DND-41 (cell line): ENCODE results near the gene DENND2A.
"Not testable (repeated sequence)": the region's sequence is repeated elsewhere in the genome, so short reads cannot be mapped to it uniquely, and the experiment has no call there.

Experiments used
- ATAC-seq: fragments of 200-7000 bp; cut with Tn5 transposase; 3 replicates; pipeline ENCODE4 v1.9.1; 2021; ENCODE audit warnings: low read depth; ENCODE audit not compliant: insufficient read depth
- DNase-seq: peaks from one replicate; pipeline ENCODE4 v3.0.0-alpha.2; 2020
- H2AFZ ChIP-seq: 2 replicates; pipeline ENCODE4 v1.6.0; 2012; ENCODE audit warnings: low read depth, low read length
- H3K27ac ChIP-seq: 2 replicates; pipeline ENCODE4 v1.5.1; 2012; ENCODE audit warnings: low read length, inconsistent platforms
- H3K27me3 ChIP-seq: fragments of 200-600 bp; sonication (generic); 2 replicates; pipeline ENCODE4 v1.6.0; 2012; ENCODE audit warnings: low read length, mild to moderate bottlenecking, inconsistent platforms; ENCODE audit not compliant: insufficient read depth, poor library complexity
- H3K36me3 ChIP-seq: 2 replicates; pipeline ENCODE4 v1.5.1; 2012; ENCODE audit warnings: low read length, inconsistent platforms; ENCODE audit not compliant: insufficient read depth
- H3K4me1 ChIP-seq: 2 replicates; pipeline ENCODE4 v1.5.1; 2012; ENCODE audit warnings: mild to moderate bottlenecking, low read length; ENCODE audit not compliant: insufficient read depth
- H3K4me2 ChIP-seq: 2 replicates; pipeline ENCODE4 v1.6.0; 2012; ENCODE audit warnings: mild to moderate bottlenecking, moderate library complexity, low read length, inconsistent platforms; ENCODE audit not compliant: insufficient read depth
- H3K4me3 ChIP-seq, 2 experiments: fragments of 200-600 bp in 1 of 2; shearing (Covaris generic) in 1 of 2; 2 replicates each; pipeline ENCODE4 v1.5.1; 2012 to 2016; ENCODE audit warnings: inconsistent platforms in 2 of 2, low read length in 2 of 2, mild to moderate bottlenecking in 2 of 2, low read depth in 1 of 2, moderate library complexity in 1 of 2
- H3K79me2 ChIP-seq: 2 replicates; pipeline ENCODE4 v1.6.0; 2012; ENCODE audit warnings: low read length, inconsistent platforms; ENCODE audit not compliant: insufficient read depth
- H3K9ac ChIP-seq: 2 replicates; pipeline ENCODE4 v1.6.0; 2012; ENCODE audit warnings: low read depth, mild to moderate bottlenecking, inconsistent platforms, low read length, moderate library complexity
- H3K9me3 ChIP-seq: 2 replicates; pipeline ENCODE4 v1.5.1; 2012; ENCODE audit warnings: low read length, moderate library complexity, mild to moderate bottlenecking, inconsistent platforms; ENCODE audit not compliant: insufficient read depth, severe bottlenecking
- H4K20me1 ChIP-seq: 2 replicates; pipeline ENCODE4 v1.6.0; 2012; ENCODE audit warnings: low read length; ENCODE audit not compliant: insufficient read depth
- EZH2 ChIP-seq: IDR thresholded peaks from 3 replicates; pipeline ENCODE4 v1.6.1; 2012; ENCODE audit warnings: borderline replicate concordance, low read depth, mild to moderate bottlenecking, moderate library complexity, low read length, inconsistent platforms; ENCODE audit not compliant: severe bottlenecking
- TF ChIP-seq, protein P1 (sequence below): IDR thresholded peaks from 2 replicates; pipeline ENCODE4 v1.5.1; 2012; ENCODE audit warnings: borderline replicate concordance, low read length, moderate library complexity, mild to moderate bottlenecking; ENCODE audit not compliant: poor library complexity, severe bottlenecking; ENCODE audit errors: extremely low read depth

Gene DENND2A

DNA sequence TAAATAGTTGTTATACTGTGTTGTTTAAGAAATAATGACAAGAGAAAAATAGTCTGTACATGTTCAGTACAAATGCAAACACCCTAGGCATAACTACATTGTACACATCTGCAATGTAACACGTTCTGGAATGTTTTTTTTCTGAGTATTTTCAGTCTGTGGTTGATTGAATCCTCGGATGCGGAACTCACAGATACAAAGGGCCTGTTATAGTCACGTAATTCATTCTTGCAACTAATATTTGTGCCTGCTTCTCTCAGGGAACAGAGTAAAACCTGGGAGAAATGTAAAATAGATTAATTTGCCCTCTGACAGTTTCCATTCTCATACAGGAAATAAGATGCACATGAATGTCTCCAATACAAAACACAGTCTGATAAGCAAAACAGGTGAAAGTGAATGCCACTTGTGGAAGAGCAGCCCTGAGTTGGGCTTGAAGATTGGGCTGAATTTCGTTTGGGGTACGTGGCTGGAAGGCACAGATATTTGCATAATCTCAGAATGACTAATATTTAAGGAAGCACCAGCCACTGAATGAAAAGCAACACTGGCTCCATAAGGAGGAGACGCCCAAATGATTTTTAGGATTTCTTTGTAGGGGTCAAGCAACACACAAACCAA lies 19.1 kb downstream of the DENND2A start:
- no peak overlapping the region for H3K9ac ChIP-seq
- DNase-seq = no peak
- H3K27ac ChIP-seq = no peak overlapping the region
- H3K4me3 ChIP-seq = no peak overlapping the region
- H3K79me2 ChIP-seq = no peaks in the 10 kb centered on the region
- no peak for ATAC-seq
- H2AFZ ChIP-seq = no peak overlapping the region
- no peaks in the 10 kb centered on the region for H3K36me3 ChIP-seq
- H3K4me1 ChIP-seq = no peaks in the 10 kb centered on the region
- H3K4me2 ChIP-seq = no peak overlapping the region
- H3K27me3 ChIP-seq = peaks cover 4% of the 10 kb centered on the region
- no peaks in the 10 kb centered on the region for H4K20me1 ChIP-seq
- TF ChIP-seq, protein P1, sequence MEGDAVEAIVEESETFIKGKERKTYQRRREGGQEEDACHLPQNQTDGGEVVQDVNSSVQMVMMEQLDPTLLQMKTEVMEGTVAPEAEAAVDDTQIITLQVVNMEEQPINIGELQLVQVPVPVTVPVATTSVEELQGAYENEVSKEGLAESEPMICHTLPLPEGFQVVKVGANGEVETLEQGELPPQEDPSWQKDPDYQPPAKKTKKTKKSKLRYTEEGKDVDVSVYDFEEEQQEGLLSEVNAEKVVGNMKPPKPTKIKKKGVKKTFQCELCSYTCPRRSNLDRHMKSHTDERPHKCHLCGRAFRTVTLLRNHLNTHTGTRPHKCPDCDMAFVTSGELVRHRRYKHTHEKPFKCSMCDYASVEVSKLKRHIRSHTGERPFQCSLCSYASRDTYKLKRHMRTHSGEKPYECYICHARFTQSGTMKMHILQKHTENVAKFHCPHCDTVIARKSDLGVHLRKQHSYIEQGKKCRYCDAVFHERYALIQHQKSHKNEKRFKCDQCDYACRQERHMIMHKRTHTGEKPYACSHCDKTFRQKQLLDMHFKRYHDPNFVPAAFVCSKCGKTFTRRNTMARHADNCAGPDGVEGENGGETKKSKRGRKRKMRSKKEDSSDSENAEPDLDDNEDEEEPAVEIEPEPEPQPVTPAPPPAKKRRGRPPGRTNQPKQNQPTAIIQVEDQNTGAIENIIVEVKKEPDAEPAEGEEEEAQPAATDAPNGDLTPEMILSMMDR = no peak
- no peak for TF ChIP-seq EZH2
- H3K9me3 ChIP-seq = no peaks in the 10 kb centered on the region

- H3K9ac ChIP-seq, ATAC-seq, H2AFZ ChIP-seq, H3K79me2 ChIP-seq, H3K27ac ChIP-seq, H3K4me1 ChIP-seq, H3K4me2 ChIP-seq, DNase-seq, H3K36me3 ChIP-seq, H3K4me3 ChIP-seq, H3K27me3 ChIP-seq, H4K20me1 ChIP-seq, H3K9me3 ChIP-seq: not testable (repeated sequence)
These were observed 20.6 kb downstream of the DENND2A start for GRCh38 chr7:140619915-140620510.

GRCh38 chr7:140619176-140619575 lies 21.4 kb downstream of the DENND2A start:
- Histone ChIP-seq H3K27me3 (no peaks in the 10 kb centered on the region), H3K9ac (no peak overlapping the region)

GRCh38 chr7:140618306-140618705 lies 22.3 kb downstream of the DENND2A start:
- no peak for TF ChIP-seq EZH2
- TF ChIP-seq, protein P1 = no peak
- ATAC-seq = no peak

More at GRCh38 chr7:140619176-140619575, 21.4 kb downstream of the DENND2A start:
- H3K27ac ChIP-seq = no peak overlapping the region
- no peak overlapping the region for H3K4me3 ChIP-seq
- no peaks in the 10 kb centered on the region for H3K79me2 ChIP-seq
- no peaks in the 10 kb centered on the region for H3K9me3 ChIP-seq
- no peaks in the 10 kb centered on the region for H3K4me1 ChIP-seq
- H2AFZ ChIP-seq = no peak overlapping the region
- DNase-seq = no peak
- H3K36me3 ChIP-seq = no peaks in the 10 kb centered on the region
- H3K4me2 ChIP-seq = no peak overlapping the region
- H4K20me1 ChIP-seq = no peaks in the 10 kb centered on the region
- ATAC-seq = no peak
- no peak for TF ChIP-seq EZH2
- TF ChIP-seq, protein P1 = no peak

More at GRCh38 chr7:140618306-140618705, 22.3 kb downstream of the DENND2A start:
- Histone ChIP-seq H3K9me3 (no peaks in the 10 kb centered on the region), H4K20me1 (no peaks in the 10 kb centered on the region), H3K4me3 (no peak overlapping the region), H3K27me3 (no peaks in the 10 kb centered on the region), H2AFZ (no peak overlapping the region), H3K4me1 (no peaks in the 10 kb centered on the region), H3K36me3 (no peaks in the 10 kb centered on the region), H3K9ac (no peak overlapping the region), H3K4me2 (no peak overlapping the region), H3K27ac (no peak overlapping the region), H3K79me2 (no peaks in the 10 kb centered on the region)
- DNase-seq = no peak
